HepG2 (cell line): ENCODE results near the gene SF3A2. TPM values are rescaled to one million over a fixed set of nuclear protein-coding genes. Genes with fewer than 3 reads are reported as not detected.

Experiments
- CCDC6 ChIP-seq: sonication (generic); formaldehyde crosslinking; IDR thresholded peaks from 2 replicates; pipeline ENCODE4 v1.8.1; 2022; ENCODE audit warnings: mild to moderate bottlenecking, missing genetic modification reagents, moderate library complexity
- DNMT1 ChIP-seq: sonication (generic); formaldehyde crosslinking; IDR thresholded peaks from 2 replicates; pipeline ENCODE4 v1.5.1; 2020; ENCODE audit warnings: mild to moderate bottlenecking, missing genetic modification reagents
- KLF6 ChIP-seq: IDR thresholded peaks from 2 replicates; pipeline ENCODE4 v1.8.0; 2016; ENCODE audit warnings: missing biosample characterization, missing genetic modification reagents
- KMT2B ChIP-seq: IDR thresholded peaks from 2 replicates; pipeline ENCODE4 v1.6.1; 2016; ENCODE audit warnings: missing genetic modification reagents, missing compliant biosample characterization
- RFX3 ChIP-seq: IDR thresholded peaks from 2 replicates; pipeline ENCODE4 v1.6.1; 2016; ENCODE audit warnings: missing biosample characterization, missing genetic modification reagents
- ZNF251 ChIP-seq: sonication (generic); formaldehyde crosslinking; IDR thresholded peaks from 2 replicates; pipeline ENCODE4 v1.9.0; 2021; ENCODE audit warnings: mild to moderate bottlenecking, missing genetic modification reagents
- ZNF569 ChIP-seq: sonication (generic); formaldehyde crosslinking; IDR thresholded peaks from 2 replicates; pipeline ENCODE4 v1.5.0; 2020; ENCODE audit warnings: mild to moderate bottlenecking, missing genetic modification reagents, moderate library complexity, borderline replicate concordance
- polyA plus RNA-seq, 8 experiments: library from polyadenylated mRNA; depleted of rRNA in 3 of 8; stranded (reverse) in 7 of 8; unstranded in 1 of 8; fragments of >200 nt; fragmentation: Illumina TruSeq in 4 of 8; extraction: Trizol in 4 of 8; gene quantifications; 2 replicates each; pipeline versions ENCODE4 v1.2.1 to v1.2.3, GENCODE V29; 2011 to 2016; ENCODE audit warnings: low read depth in 4 of 8, missing spikeins in 1 of 8, mixed read lengths in 1 of 8; ENCODE audit not compliant: insufficient read depth in 1 of 8
- total RNA-seq, 5 experiments: library from RNA; depleted of rRNA; stranded (reverse); fragments of >200 nt; fragmentation: Illumina TruSeq; extraction: Trizol; gene quantifications; 2 replicates each; pipeline ENCODE4 v1.2.3, GENCODE V29; 2016; ENCODE audit warnings: low read depth in 1 of 5
- TF ChIP-seq, protein P1 (sequence below), 2 experiments: sonication (generic) in 1 of 2; formaldehyde crosslinking in 1 of 2; IDR thresholded peaks; 2 replicates each; pipeline versions ENCODE4 v1.4.0 to v1.6.1; 2016 to 2020; ENCODE audit warnings: borderline replicate concordance in 1 of 2, low read depth in 1 of 2, mild to moderate bottlenecking in 1 of 2, missing genetic modification reagents in 1 of 2
- TF ChIP-seq, protein P2 (sequence below): sonication (generic); formaldehyde crosslinking; IDR thresholded peaks from 2 replicates; pipeline ENCODE4 v1.5.1; 2020; ENCODE audit warnings: mild to moderate bottlenecking, moderate library complexity, missing genetic modification reagents
- TF ChIP-seq, protein P3 (sequence below): sonication (generic); formaldehyde crosslinking; IDR thresholded peaks from 2 replicates; pipeline ENCODE4 v1.4.0; 2020; ENCODE audit warnings: missing genetic modification reagents
- TF ChIP-seq, protein P4 (sequence below): sonication (generic); formaldehyde crosslinking; IDR thresholded peaks from 2 replicates; pipeline ENCODE4 v1.5.1; 2020; ENCODE audit warnings: mild to moderate bottlenecking, missing genetic modification reagents, borderline replicate concordance
- TF ChIP-seq, protein P5 (sequence below): sonication (generic); formaldehyde crosslinking; IDR thresholded peaks from 2 replicates; pipeline ENCODE4 v1.5.1; 2020; ENCODE audit warnings: missing genetic modification reagents, mild to moderate bottlenecking, borderline replicate concordance

The SF3A2 gene
- total and polyA plus RNA-seq, 2 of the 13 experiments (the other 11 are each of a cell fraction or from before 2014, with no cell fraction given): 8.6 to 8.8 TPM

DNA sequence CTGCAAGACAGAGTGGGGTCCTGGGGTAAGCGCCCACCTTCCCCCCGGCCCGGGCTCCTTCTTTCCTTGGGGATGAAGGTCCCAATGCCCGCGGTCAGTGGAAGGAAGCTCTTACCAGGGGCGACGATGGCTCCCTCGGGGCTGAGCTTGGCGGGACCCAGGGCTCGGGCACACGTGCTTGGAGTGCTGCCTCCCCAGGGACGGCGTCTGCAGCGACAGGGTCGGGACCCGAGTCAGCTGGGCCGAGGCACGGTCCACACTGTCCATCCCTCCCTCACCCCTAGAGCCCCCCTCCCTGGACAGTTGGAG, 16.1 kb downstream of the SF3A2 start (continued):
- TF ChIP-seq, protein P1, sequence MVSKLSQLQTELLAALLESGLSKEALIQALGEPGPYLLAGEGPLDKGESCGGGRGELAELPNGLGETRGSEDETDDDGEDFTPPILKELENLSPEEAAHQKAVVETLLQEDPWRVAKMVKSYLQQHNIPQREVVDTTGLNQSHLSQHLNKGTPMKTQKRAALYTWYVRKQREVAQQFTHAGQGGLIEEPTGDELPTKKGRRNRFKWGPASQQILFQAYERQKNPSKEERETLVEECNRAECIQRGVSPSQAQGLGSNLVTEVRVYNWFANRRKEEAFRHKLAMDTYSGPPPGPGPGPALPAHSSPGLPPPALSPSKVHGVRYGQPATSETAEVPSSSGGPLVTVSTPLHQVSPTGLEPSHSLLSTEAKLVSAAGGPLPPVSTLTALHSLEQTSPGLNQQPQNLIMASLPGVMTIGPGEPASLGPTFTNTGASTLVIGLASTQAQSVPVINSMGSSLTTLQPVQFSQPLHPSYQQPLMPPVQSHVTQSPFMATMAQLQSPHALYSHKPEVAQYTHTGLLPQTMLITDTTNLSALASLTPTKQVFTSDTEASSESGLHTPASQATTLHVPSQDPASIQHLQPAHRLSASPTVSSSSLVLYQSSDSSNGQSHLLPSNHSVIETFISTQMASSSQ (IDR thresholded peaks at IDR 0.05; ENCODE audit: low read depth): no peak
- TF ChIP-seq, protein P1 (CRISPR knock-in tag; IDR thresholded peaks at IDR 0.05; ENCODE audit: borderline replicate concordance): no peak
- TF ChIP-seq, protein P2, sequence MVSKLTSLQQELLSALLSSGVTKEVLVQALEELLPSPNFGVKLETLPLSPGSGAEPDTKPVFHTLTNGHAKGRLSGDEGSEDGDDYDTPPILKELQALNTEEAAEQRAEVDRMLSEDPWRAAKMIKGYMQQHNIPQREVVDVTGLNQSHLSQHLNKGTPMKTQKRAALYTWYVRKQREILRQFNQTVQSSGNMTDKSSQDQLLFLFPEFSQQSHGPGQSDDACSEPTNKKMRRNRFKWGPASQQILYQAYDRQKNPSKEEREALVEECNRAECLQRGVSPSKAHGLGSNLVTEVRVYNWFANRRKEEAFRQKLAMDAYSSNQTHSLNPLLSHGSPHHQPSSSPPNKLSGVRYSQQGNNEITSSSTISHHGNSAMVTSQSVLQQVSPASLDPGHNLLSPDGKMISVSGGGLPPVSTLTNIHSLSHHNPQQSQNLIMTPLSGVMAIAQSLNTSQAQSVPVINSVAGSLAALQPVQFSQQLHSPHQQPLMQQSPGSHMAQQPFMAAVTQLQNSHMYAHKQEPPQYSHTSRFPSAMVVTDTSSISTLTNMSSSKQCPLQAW (CRISPR knock-in tag): peak; percentile 20; the same call in 1 of the 2 replicates
- TF ChIP-seq KMT2B (CRISPR knock-in tag) (no peak), CCDC6 (CRISPR knock-in tag) (no peak), DNMT1 (no peak), KLF6 (CRISPR knock-in tag) (no peak), ZNF251 (CRISPR knock-in tag) (no peak), RFX3 (CRISPR knock-in tag) (no peak), ZNF569 (CRISPR knock-in tag) (no peak)
- TF ChIP-seq, protein P3, sequence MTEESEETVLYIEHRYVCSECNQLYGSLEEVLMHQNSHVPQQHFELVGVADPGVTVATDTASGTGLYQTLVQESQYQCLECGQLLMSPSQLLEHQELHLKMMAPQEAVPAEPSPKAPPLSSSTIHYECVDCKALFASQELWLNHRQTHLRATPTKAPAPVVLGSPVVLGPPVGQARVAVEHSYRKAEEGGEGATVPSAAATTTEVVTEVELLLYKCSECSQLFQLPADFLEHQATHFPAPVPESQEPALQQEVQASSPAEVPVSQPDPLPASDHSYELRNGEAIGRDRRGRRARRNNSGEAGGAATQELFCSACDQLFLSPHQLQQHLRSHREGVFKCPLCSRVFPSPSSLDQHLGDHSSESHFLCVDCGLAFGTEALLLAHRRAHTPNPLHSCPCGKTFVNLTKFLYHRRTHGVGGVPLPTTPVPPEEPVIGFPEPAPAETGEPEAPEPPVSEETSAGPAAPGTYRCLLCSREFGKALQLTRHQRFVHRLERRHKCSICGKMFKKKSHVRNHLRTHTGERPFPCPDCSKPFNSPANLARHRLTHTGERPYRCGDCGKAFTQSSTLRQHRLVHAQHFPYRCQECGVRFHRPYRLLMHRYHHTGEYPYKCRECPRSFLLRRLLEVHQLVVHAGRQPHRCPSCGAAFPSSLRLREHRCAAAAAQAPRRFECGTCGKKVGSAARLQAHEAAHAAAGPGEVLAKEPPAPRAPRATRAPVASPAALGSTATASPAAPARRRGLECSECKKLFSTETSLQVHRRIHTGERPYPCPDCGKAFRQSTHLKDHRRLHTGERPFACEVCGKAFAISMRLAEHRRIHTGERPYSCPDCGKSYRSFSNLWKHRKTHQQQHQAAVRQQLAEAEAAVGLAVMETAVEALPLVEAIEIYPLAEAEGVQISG (CRISPR knock-in tag): no peak
- TF ChIP-seq, protein P4, sequence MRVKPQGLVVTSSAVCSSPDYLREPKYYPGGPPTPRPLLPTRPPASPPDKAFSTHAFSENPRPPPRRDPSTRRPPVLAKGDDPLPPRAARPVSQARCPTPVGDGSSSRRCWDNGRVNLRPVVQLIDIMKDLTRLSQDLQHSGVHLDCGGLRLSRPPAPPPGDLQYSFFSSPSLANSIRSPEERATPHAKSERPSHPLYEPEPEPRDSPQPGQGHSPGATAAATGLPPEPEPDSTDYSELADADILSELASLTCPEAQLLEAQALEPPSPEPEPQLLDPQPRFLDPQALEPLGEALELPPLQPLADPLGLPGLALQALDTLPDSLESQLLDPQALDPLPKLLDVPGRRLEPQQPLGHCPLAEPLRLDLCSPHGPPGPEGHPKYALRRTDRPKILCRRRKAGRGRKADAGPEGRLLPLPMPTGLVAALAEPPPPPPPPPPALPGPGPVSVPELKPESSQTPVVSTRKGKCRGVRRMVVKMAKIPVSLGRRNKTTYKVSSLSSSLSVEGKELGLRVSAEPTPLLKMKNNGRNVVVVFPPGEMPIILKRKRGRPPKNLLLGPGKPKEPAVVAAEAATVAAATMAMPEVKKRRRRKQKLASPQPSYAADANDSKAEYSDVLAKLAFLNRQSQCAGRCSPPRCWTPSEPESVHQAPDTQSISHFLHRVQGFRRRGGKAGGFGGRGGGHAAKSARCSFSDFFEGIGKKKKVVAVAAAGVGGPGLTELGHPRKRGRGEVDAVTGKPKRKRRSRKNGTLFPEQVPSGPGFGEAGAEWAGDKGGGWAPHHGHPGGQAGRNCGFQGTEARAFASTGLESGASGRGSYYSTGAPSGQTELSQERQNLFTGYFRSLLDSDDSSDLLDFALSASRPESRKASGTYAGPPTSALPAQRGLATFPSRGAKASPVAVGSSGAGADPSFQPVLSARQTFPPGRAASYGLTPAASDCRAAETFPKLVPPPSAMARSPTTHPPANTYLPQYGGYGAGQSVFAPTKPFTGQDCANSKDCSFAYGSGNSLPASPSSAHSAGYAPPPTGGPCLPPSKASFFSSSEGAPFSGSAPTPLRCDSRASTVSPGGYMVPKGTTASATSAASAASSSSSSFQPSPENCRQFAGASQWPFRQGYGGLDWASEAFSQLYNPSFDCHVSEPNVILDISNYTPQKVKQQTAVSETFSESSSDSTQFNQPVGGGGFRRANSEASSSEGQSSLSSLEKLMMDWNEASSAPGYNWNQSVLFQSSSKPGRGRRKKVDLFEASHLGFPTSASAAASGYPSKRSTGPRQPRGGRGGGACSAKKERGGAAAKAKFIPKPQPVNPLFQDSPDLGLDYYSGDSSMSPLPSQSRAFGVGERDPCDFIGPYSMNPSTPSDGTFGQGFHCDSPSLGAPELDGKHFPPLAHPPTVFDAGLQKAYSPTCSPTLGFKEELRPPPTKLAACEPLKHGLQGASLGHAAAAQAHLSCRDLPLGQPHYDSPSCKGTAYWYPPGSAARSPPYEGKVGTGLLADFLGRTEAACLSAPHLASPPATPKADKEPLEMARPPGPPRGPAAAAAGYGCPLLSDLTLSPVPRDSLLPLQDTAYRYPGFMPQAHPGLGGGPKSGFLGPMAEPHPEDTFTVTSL (CRISPR knock-in tag): no peak
- TF ChIP-seq, protein P5, sequence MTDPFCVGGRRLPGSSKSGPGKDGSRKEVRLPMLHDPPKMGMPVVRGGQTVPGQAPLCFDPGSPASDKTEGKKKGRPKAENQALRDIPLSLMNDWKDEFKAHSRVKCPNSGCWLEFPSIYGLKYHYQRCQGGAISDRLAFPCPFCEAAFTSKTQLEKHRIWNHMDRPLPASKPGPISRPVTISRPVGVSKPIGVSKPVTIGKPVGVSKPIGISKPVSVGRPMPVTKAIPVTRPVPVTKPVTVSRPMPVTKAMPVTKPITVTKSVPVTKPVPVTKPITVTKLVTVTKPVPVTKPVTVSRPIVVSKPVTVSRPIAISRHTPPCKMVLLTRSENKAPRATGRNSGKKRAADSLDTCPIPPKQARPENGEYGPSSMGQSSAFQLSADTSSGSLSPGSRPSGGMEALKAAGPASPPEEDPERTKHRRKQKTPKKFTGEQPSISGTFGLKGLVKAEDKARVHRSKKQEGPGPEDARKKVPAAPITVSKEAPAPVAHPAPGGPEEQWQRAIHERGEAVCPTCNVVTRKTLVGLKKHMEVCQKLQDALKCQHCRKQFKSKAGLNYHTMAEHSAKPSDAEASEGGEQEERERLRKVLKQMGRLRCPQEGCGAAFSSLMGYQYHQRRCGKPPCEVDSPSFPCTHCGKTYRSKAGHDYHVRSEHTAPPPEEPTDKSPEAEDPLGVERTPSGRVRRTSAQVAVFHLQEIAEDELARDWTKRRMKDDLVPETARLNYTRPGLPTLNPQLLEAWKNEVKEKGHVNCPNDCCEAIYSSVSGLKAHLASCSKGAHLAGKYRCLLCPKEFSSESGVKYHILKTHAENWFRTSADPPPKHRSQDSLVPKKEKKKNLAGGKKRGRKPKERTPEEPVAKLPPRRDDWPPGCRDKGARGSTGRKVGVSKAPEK (CRISPR knock-in tag): no peak
